Measurements from ENCODE around the gene KLHL30. TPM values are rescaled to one million over a fixed set of nuclear protein-coding genes. Genes with fewer than 3 reads are reported as not detected.
"Not testable (repeated sequence)": the region's sequence is repeated elsewhere in the genome, so short reads cannot be mapped to it uniquely, and the experiment has no call there.

The KLHL30 gene
- total RNA-seq, 1 donor from 2014 or later: 0.26 TPM

DNA sequence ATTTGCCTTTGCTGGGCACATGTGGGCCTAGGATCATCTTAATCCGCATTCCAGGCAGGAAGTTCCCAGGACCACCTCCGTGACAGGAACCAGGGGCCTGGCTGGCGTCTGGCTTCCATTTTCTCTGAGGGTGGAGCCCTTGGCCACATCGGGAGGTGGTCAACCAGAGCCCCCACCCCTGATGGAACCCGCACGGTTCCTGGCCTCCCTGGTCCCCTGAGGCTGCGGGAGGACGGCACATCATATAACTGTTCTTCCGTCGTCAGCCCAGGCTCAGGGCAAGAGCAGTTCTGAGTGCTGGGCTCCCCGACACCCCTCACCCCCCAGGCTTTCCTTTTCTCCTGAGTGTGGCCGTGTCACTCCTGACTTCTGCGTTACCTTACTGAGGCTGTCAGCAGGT, 24.9 kb upstream of the KLHL30 start:
- Histone ChIP-seq H3K27me3 (ENCODE audit: control insufficient read depth, insufficient read depth, low read length) (no peaks in the 10 kb centered on the region), H3K4me3 (ENCODE audit: low read depth, low read length) (no peak overlapping the region), H3K36me3 (ENCODE audit: control insufficient read depth, insufficient read depth, low read length) (no peaks in the 10 kb centered on the region)
- FAIRE-seq: no peak
- no peak for DNase-seq (ENCODE audit: low read depth)
- TF ChIP-seq, protein P1, sequence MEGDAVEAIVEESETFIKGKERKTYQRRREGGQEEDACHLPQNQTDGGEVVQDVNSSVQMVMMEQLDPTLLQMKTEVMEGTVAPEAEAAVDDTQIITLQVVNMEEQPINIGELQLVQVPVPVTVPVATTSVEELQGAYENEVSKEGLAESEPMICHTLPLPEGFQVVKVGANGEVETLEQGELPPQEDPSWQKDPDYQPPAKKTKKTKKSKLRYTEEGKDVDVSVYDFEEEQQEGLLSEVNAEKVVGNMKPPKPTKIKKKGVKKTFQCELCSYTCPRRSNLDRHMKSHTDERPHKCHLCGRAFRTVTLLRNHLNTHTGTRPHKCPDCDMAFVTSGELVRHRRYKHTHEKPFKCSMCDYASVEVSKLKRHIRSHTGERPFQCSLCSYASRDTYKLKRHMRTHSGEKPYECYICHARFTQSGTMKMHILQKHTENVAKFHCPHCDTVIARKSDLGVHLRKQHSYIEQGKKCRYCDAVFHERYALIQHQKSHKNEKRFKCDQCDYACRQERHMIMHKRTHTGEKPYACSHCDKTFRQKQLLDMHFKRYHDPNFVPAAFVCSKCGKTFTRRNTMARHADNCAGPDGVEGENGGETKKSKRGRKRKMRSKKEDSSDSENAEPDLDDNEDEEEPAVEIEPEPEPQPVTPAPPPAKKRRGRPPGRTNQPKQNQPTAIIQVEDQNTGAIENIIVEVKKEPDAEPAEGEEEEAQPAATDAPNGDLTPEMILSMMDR (IDR thresholded peaks at IDR 0.05; ENCODE audit: insufficient read depth, low read length, severe bottlenecking): no peak

DNA sequence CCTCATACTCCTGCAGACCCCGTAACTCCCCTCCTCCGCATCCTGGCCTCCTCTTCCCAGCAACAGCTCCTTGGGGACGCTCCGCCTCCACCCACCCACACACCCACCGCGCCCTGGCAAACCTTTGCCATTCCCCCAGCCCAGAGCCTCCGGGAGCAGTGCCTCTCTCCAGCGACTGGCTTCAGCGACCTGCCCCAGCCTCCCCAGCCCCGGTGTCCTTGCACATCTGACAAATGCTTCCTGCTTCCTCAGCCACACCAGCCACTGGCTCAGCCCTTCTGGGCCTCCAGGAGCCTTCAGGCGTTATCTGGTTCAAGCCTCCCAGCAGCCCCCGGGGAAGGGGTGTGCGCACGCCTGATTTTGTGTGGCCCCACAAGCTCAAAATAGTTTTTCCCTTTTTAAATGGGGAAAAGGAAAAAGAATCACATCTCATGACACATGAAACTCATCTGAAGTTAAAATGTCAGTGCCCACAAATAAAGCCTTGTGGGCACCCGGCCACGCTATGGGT, 24.1 kb upstream of the KLHL30 start:
- H3K4me3 ChIP-seq (ENCODE audit: low read depth, low read length): no peak overlapping the region
- H3K27me3 ChIP-seq (ENCODE audit: control insufficient read depth, insufficient read depth, low read length): no peaks in the 10 kb centered on the region
- no peaks in the 10 kb centered on the region for H3K36me3 ChIP-seq (ENCODE audit: control insufficient read depth, insufficient read depth, low read length)
- TF ChIP-seq, protein P1 (IDR thresholded peaks at IDR 0.05; ENCODE audit: insufficient read depth, low read length, severe bottlenecking): no peak
- DNase-seq (ENCODE audit: low read depth) (no peak), FAIRE-seq (no peak)

DNA sequence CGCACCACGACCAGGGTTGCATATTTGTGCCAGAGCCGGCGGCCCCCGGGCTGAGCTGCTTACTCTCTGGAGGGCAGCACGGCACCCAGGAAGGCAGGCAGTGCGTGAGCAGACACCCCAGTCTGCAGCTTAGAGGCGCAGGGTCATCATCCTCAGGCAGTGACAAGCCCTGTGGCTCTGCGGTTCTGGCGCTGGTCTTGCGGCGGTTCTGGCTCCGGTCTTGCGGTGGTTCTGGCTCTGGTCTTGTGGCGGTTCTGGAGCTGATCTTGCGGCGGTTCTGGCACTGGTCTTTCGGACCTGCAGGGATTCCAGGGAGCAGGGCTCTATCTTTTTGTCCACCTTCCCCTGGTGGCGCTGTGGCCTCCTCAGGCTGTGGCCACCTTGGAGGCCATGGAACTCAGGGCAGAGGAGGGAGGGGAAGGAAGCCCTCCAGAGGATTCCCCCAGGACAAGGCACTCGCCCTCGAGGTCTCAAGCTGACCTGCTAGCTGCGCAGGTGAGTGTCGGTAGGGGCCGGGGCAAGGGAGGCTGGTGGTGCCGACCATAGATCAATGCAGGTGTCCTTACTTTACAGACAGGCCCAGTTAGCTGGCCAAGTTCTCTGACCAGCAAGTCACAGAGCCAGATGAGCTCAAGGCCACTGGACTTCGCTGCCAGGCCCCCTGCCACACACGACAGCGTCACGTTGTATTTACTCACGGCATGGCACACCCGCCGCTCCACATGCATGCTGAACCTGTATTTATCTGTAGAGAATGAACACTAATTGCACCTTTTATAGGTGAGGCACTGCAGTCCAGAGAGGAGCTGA, 23.4 kb upstream of the KLHL30 start:
- Histone ChIP-seq H3K27me3 (ENCODE audit: control insufficient read depth, insufficient read depth, low read length) (peaks cover 5% of the 10 kb centered on the region), H3K36me3 (ENCODE audit: control insufficient read depth, insufficient read depth, low read length) (no peaks in the 10 kb centered on the region), H3K4me3 (ENCODE audit: low read depth, low read length) (no peak overlapping the region)
- no peak for FAIRE-seq
- no peak for DNase-seq (ENCODE audit: low read depth)
- TF ChIP-seq, protein P1 (IDR thresholded peaks at IDR 0.05; ENCODE audit: insufficient read depth, low read length, severe bottlenecking): no peak

DNA sequence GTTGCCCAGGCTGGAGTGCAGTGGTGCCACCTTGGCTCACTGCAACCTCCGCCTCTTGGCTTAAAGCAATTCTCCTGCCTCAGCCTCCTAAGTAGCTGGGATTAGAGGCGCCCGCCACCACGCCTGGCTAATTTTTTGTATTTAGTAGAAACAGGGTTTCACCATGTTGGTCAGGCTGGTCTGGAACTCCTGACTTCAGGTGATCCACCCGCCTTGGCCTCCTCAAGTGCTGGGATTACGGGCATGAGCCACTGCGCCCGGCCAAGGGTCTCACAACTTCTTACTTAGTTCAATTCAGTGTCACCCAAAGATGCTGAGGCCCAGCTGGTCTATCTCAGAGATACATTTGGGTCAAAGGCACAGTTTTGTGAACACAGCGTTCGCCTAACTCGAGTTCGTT, 22.8 kb upstream of the KLHL30 start:
- not testable (repeated sequence) for FAIRE-seq; DNase-seq (ENCODE audit: low read depth)

DNA sequence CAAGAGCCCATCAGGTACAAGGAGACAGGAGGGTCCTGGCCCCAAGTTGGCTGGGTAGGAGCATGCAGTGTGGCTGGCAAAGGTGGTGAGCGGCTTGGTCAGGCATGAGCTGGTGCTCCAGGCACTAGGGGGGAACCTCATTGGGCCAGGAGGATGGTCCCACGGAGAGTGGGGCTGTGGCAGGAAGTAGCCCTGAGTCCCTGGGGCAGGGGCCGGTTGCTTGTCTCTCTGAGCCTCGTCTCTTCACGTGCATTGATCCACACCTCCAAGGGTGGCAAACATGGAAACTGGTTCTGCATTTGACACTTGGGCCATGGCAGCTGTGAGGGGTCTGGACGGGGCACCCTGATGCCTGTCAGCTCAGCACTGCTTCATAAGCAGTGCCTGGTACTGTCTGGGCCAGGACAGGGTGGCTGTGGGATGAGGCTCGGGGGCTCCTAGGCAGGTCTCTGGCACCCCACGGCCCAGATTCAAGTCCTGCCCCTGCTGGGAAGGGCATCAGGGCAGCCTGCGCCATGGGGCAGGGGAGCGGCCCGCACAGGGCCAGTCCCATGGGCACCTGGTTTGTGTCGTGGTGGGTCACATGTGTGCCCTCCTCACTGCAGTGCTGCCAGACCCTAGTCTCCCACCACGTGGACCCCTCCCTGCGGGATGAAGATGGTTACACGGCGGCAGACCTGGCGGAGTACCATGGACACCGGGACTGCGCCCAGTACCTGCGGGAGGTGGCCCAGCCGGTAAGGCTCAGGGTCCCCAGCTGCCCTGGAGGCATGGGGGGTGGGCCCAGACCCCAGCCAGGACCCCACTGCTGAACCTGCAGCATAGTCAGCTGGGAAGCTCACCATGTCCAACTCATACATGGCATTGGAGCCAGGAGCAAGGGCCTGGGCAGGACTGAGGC, 21.9 kb upstream of the KLHL30 start:
- peak; percentile 62 for FAIRE-seq
- no peaks in the 10 kb centered on the region for H3K36me3 ChIP-seq (ENCODE audit: control insufficient read depth, insufficient read depth, low read length)

More for the DNA sequence above, 22.8 kb upstream of the KLHL30 start:
- H3K4me3 ChIP-seq (ENCODE audit: low read depth, low read length); H3K36me3 ChIP-seq (ENCODE audit: control insufficient read depth, insufficient read depth, low read length); H3K27me3 ChIP-seq (ENCODE audit: control insufficient read depth, insufficient read depth, low read length): not testable (repeated sequence)

More for the DNA sequence above, 21.9 kb upstream of the KLHL30 start:
- Histone ChIP-seq H3K4me3 (ENCODE audit: low read depth, low read length) (no peak overlapping the region), H3K27me3 (ENCODE audit: control insufficient read depth, insufficient read depth, low read length) (peaks cover 8% of the 10 kb centered on the region)
- TF ChIP-seq, protein P1 (IDR thresholded peaks at IDR 0.05; ENCODE audit: insufficient read depth, low read length, severe bottlenecking): no peak
- no peak for DNase-seq (ENCODE audit: low read depth)
